Fibroblast of pulmonary artery (primary cell): ENCODE results near the gene ZNF10.
A peak's percentile ranks its signal among the peaks of the same experiment; 100 is the strongest.

Source experiments
- DNase-seq: peaks from one replicate; pipeline ENCODE4 v3.0.0-alpha.2; 2010; ENCODE audit warnings: low read depth
- H3K4me3 ChIP-seq: replicated peaks from 2 replicates; pipeline ENCODE4 v1.5.1; 2011; ENCODE audit warnings: low read depth, mild to moderate bottlenecking, control low read depth, low read length, moderate library complexity
- CTCF ChIP-seq: IDR thresholded peaks from 2 replicates; pipeline ENCODE4 v1.5.1; 2011; ENCODE audit warnings: mild to moderate bottlenecking, control low read depth, low read length, inconsistent platforms; ENCODE audit errors: missing control alignments

ZNF10 gene

DNA sequence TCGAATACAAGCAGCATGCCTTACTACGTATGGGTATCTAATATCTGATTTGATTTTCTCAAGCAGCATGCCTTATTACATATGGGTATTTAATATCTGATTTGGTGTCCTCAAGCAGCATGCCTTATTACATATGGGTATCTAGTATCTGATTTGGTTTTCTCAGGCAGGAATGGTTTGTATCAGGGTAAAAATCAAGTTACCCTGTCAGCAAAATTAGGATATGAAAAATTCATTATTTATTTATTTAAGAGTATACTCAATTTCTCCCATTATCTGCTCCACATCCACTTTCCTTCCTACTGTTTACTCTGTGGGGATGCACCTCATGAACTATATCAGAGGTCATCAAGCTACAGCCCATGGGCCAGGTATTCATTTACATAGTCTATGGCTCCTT lies 22.3 kb upstream of the ZNF10 start:
- DNase-seq = no peak
- H3K4me3 ChIP-seq = no peak overlapping the region
- TF ChIP-seq CTCF = no peak

DNA sequence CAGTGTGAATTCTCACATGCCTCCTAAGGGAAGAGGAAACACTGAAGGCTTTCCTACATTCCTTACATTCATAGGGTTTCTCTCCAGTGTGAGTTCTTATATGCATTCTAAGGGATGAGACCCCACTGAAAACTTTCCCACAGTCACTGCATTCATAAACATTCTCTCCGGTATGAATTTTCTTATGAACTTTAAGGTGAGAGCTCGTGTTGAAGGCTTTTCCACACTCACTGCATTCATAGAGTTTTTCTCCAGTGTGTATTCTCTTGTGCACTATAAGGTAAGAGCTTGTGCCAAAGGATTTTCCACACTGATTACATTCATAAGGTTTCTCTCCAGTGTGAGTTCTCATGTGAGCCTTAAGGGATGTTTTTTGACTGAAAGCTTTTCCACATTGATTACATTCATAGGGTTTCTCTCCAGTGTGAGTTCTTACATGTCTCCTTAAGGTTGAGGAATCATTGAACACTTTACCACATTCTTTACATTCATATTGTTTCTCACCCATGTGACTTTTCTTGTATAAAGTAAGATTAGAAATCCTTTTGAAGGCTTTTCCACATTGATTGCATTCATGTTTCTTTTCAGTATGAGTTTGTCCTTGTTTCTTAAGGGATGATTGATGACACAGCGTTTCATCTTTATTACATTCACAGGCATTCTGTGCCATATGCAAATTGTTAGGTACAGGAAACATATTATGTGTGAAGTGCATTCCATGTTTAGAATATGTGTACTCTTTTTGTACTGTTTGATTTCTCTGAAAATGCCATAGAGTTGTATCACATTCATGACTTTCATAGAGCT lies 9.8 kb upstream of the ZNF10 start:
- no peak overlapping the region for H3K4me3 ChIP-seq
- TF ChIP-seq CTCF = no peak
- DNase-seq = peak; percentile 13

DNA sequence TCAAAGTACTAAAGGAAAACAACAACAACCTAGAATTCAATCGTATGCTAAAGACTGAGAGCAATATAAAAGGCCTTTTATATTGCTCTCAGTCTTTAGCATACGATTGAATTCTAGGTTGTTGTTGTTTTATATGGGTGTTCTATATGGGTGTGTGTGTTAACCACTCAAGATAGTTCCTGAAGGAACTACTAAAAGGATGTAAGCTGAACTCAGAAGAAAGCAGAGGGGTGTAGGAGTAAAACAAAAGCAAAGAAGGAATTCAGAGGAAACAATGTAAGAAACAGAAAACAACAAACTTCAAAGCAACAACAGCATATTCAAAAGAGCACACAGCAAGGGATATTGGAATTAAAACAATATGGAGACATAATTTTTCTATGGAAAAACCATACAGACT lies 5.8 kb upstream of the ZNF10 start:
- no peak for TF ChIP-seq CTCF
- H3K4me3 ChIP-seq = no peak overlapping the region
- no peak for DNase-seq

GRCh38 chr12:133129368-133130037 lies 924 bp upstream of the ZNF10 start:
- peak; percentile 35 for DNase-seq
- TF ChIP-seq CTCF = no peak
- peak overlapping the region; percentile 61 for H3K4me3 ChIP-seq

DNA sequence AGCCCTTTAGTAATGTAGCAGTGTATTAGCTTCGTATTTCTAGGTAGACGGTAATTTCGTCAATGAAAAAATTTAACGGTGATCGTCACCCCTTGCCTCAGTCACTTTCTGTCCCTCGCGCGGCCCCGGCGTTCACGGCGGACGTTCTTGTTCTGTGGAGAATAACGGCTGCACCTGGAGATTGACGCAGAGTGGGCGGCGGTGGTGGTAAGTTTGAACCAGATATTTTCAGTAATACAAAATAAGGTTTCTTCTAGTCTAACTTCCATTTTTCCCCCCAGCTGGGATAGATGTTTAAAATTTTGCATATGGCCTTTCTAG lies 341 bp downstream of the ZNF10 start:
- DNase-seq = no peak
- H3K4me3 ChIP-seq = peak overlapping the region; percentile 61
- no peak for TF ChIP-seq CTCF

DNA sequence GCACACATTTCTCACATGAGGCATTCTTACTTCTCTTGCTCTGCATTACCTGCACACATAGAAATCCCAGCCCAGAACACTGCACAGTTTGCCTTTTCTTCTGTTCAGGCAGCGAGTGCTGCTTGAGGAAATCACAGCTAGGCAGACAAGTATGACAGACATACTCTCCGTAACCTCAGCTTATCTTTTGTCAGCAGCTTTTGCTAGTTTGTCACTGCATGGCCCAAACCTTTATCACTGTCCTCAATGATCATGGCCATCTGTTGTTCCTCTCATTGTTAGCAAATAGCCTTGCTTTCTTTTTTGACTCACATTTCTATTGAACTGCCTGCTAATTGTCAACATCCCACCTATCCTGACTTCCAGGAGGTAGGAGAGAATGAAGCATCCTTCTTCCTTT lies 5.3 kb downstream of the ZNF10 start:
- no peak for TF ChIP-seq CTCF
- no peak overlapping the region for H3K4me3 ChIP-seq
- DNase-seq = no peak

GRCh38 chr12:133145981-133146380 lies 15.6 kb downstream of the ZNF10 start:
- no peak overlapping the region for H3K4me3 ChIP-seq
- no peak for TF ChIP-seq CTCF

More at GRCh38 chr12:133145981-133146380, 15.6 kb downstream of the ZNF10 start:
- no peak for DNase-seq
